ENCODE measurements around the gene SLC17A4. TPM values are rescaled to one million over a fixed set of nuclear protein-coding genes. Genes with fewer than 3 reads are reported as not detected.

SLC17A4 gene
- total and polyA plus RNA-seq, 10 of the 15 experiments (the other 5 are each of a cell fraction or from before 2014, with no cell fraction given) = not detected

Other genes with a start within 250 kb of the SLC17A4 start
- not detected in 2 replicates for gene SCGN, start 102.5 kb upstream of the SLC17A4 start, total RNA-seq (2014; rRNA removed)
- not detected in 2 replicates for gene SCGN, start 102.5 kb upstream of the SLC17A4 start, total RNA-seq (2014; rRNA removed; fragmentation: Illumina TruSeq; extraction: Trizol)
- not detected in 2 replicates for gene SCGN, start 102.5 kb upstream of the SLC17A4 start, total RNA-seq (2021)
- gene SCGN, start 102.5 kb upstream of the SLC17A4 start, polyA plus RNA-seq (2011; rRNA removed) = not detected in 2 replicates
- gene SCGN, start 102.5 kb upstream of the SLC17A4 start, polyA plus RNA-seq (2014; fragmentation: Illumina TruSeq; extraction: Trizol) = not detected in 2 replicates
- gene SCGN, start 102.5 kb upstream of the SLC17A4 start, polyA plus RNA-seq (2014; fragmentation: Nextera tagmentation; extraction: Ambion mirVana) = not detected
- gene SCGN, start 102.5 kb upstream of the SLC17A4 start, polyA plus RNA-seq (2014; rRNA removed) = not detected in 2 replicates
- gene SCGN, start 102.5 kb upstream of the SLC17A4 start, polyA plus RNA-seq (2016; fragmentation: Nextera tagmentation; extraction: Ambion mirVana) = not detected
- gene SLC17A1, start 77.3 kb downstream of the SLC17A4 start, total RNA-seq (2014; rRNA removed) = not detected in 2 replicates
- not detected in 2 replicates for gene SLC17A1, start 77.3 kb downstream of the SLC17A4 start, total RNA-seq (2014; rRNA removed; fragmentation: Illumina TruSeq; extraction: Trizol)
- not detected in 2 replicates for gene SLC17A1, start 77.3 kb downstream of the SLC17A4 start, total RNA-seq (2021)
- not detected in 2 replicates for gene SLC17A1, start 77.3 kb downstream of the SLC17A4 start, polyA plus RNA-seq (2011; rRNA removed)
- gene SLC17A1, start 77.3 kb downstream of the SLC17A4 start, polyA plus RNA-seq (2014; fragmentation: Illumina TruSeq; extraction: Trizol) = not detected in 2 replicates
- gene SLC17A1, start 77.3 kb downstream of the SLC17A4 start, polyA plus RNA-seq (2014; fragmentation: Nextera tagmentation; extraction: Ambion mirVana) = not detected
- not detected in 2 replicates for gene SLC17A1, start 77.3 kb downstream of the SLC17A4 start, polyA plus RNA-seq (2014; rRNA removed)
- gene SLC17A1, start 77.3 kb downstream of the SLC17A4 start, polyA plus RNA-seq (2016; fragmentation: Nextera tagmentation; extraction: Ambion mirVana) = not detected
- not detected in 2 replicates for gene SLC17A3, start 119.5 kb downstream of the SLC17A4 start, total RNA-seq (2014; rRNA removed)
- not detected in 2 replicates for gene SLC17A3, start 119.5 kb downstream of the SLC17A4 start, total RNA-seq (2014; rRNA removed; fragmentation: Illumina TruSeq; extraction: Trizol)
- gene SLC17A3, start 119.5 kb downstream of the SLC17A4 start, total RNA-seq (2021) = not detected in 2 replicates
- gene SLC17A3, start 119.5 kb downstream of the SLC17A4 start, polyA plus RNA-seq (2011; rRNA removed) = not detected in 2 replicates
- gene SLC17A3, start 119.5 kb downstream of the SLC17A4 start, polyA plus RNA-seq (2014; fragmentation: Illumina TruSeq; extraction: Trizol) = not detected in 2 replicates
- gene SLC17A3, start 119.5 kb downstream of the SLC17A4 start, polyA plus RNA-seq (2014; fragmentation: Nextera tagmentation; extraction: Ambion mirVana) = not detected
- not detected in 2 replicates for gene SLC17A3, start 119.5 kb downstream of the SLC17A4 start, polyA plus RNA-seq (2014; rRNA removed)
- gene SLC17A3, start 119.5 kb downstream of the SLC17A4 start, polyA plus RNA-seq (2016; fragmentation: Nextera tagmentation; extraction: Ambion mirVana) = not detected
- gene SLC17A2, start 175.9 kb downstream of the SLC17A4 start, total RNA-seq (2014; rRNA removed) = not detected in 2 replicates
- not detected in 2 replicates for gene SLC17A2, start 175.9 kb downstream of the SLC17A4 start, total RNA-seq (2014; rRNA removed; fragmentation: Illumina TruSeq; extraction: Trizol)
- not detected in 2 replicates for gene SLC17A2, start 175.9 kb downstream of the SLC17A4 start, total RNA-seq (2021)
- gene SLC17A2, start 175.9 kb downstream of the SLC17A4 start, polyA plus RNA-seq (2011; rRNA removed) = not detected in 2 replicates
- not detected in 2 replicates for gene SLC17A2, start 175.9 kb downstream of the SLC17A4 start, polyA plus RNA-seq (2014; fragmentation: Illumina TruSeq; extraction: Trizol)
- not detected for gene SLC17A2, start 175.9 kb downstream of the SLC17A4 start, polyA plus RNA-seq (2014; fragmentation: Nextera tagmentation; extraction: Ambion mirVana)
- gene SLC17A2, start 175.9 kb downstream of the SLC17A4 start, polyA plus RNA-seq (2014; rRNA removed) = not detected in 2 replicates
- not detected for gene SLC17A2, start 175.9 kb downstream of the SLC17A4 start, polyA plus RNA-seq (2016; fragmentation: Nextera tagmentation; extraction: Ambion mirVana)
- 10.4 and 11.6 TPM in 2 replicates for gene TRIM38, start 208.1 kb downstream of the SLC17A4 start, total RNA-seq (2014; rRNA removed)
- gene TRIM38, start 208.1 kb downstream of the SLC17A4 start, total RNA-seq (2014; rRNA removed; fragmentation: Illumina TruSeq; extraction: Trizol) = 14.3 and 15.0 TPM in 2 replicates
- 12.3 and 13.0 TPM in 2 replicates for gene TRIM38, start 208.1 kb downstream of the SLC17A4 start, total RNA-seq (2021)
- 14.7 and 16.9 TPM in 2 replicates for gene TRIM38, start 208.1 kb downstream of the SLC17A4 start, polyA plus RNA-seq (2011; rRNA removed)
- gene TRIM38, start 208.1 kb downstream of the SLC17A4 start, polyA plus RNA-seq (2014; fragmentation: Illumina TruSeq; extraction: Trizol) = 14.3 and 18.5 TPM in 2 replicates
- gene TRIM38, start 208.1 kb downstream of the SLC17A4 start, polyA plus RNA-seq (2014; fragmentation: Nextera tagmentation; extraction: Ambion mirVana) = 1 to 10 TPM; 4.5 to 5.9 TPM
- gene TRIM38, start 208.1 kb downstream of the SLC17A4 start, polyA plus RNA-seq (2014; rRNA removed) = 10.5 and 11.2 TPM in 2 replicates
- 10 to 100 TPM in 1 of 2 experiments, 1 to 10 TPM in 1; 9.4 to 10.9 TPM for gene TRIM38, start 208.1 kb downstream of the SLC17A4 start, polyA plus RNA-seq (2016; fragmentation: Nextera tagmentation; extraction: Ambion mirVana)

Data from GM12878 (cell line).